GM12878 (cell line): ENCODE measurements around the gene NLRC3. TPM values are rescaled to one million over a fixed set of nuclear protein-coding genes. Genes with fewer than 3 reads are reported as not detected.

Experiments used
- ATAC-seq: fragments of 200-7000 bp; cut with Tn5 transposase; 3 replicates; pipeline ENCODE4 v1.9.1; 2020; ENCODE audit warnings: mild to moderate bottlenecking, moderate library complexity
- BruUV-seq: library from RNA; stranded (reverse); fragments of 400-500 nt; replicated peaks from 2 replicates; lab custom pipeline; 2021; lab: Mats Ljungman, UMichigan
- CTCF ChIA-PET: fragments of 300-600 bp; sonication (Branson Sonifier 250); formaldehyde crosslinking; extraction: SDS; loops from one replicate; lab custom pipeline; 2021; ENCODE audit warnings: inconsistent platforms; lab: Yijun Ruan, JAX
- POLR2A ChIA-PET: fragments of 350-600 bp; formaldehyde crosslinking; extraction: SDS; loops from one replicate; lab custom pipeline; 2021; ENCODE audit warnings: inconsistent platforms; lab: Charles Lee
- RAD21 ChIA-PET: fragments of 300-600 bp; sonication (Branson Sonifier 250); formaldehyde crosslinking; loops from one replicate; lab custom pipeline; 2023; ENCODE audit warnings: antibody characterized with exemption; ENCODE audit not compliant: unreplicated experiment; lab: Charles Lee
- SMC1A ChIA-PET: fragments of 300-600 bp; sonication (Branson Sonifier 250); formaldehyde crosslinking; loops from one replicate; lab custom pipeline; 2023; ENCODE audit not compliant: unreplicated experiment, uncharacterized antibody; lab: Charles Lee
- DNase-seq: peaks from one replicate; pipeline ENCODE4 v3.0.0-alpha.2; 2011; ENCODE audit warnings: low read depth, low spot score
- FAIRE-seq: peaks from 3 replicates; lab custom pipeline; 2011; peaks lifted over from hg19 to GRCh38; lab: Jason Lieb, UNC
- H2AFZ ChIP-seq: 2 replicates; pipeline ENCODE4 v1.6.0; 2011; ENCODE audit warnings: low read depth, low read length, control low read depth; ENCODE audit not compliant: control insufficient read depth
- H3K27ac ChIP-seq: 2 replicates; pipeline ENCODE4 v1.5.1; 2011; ENCODE audit warnings: control low read depth; ENCODE audit not compliant: control insufficient read depth, insufficient read depth
- H3K27me3 ChIP-seq, 2 experiments: replicated peaks in 1 of 2; 2 replicates each; pipeline versions ENCODE4 v1.6.0 to v1.6.1; 2011; ENCODE audit warnings: low read length in 1 of 2; ENCODE audit not compliant: control insufficient read depth in 2 of 2, insufficient read depth in 2 of 2
- H3K36me3 ChIP-seq, 2 experiments: 2 replicates each; pipeline ENCODE4 v1.5.1; 2011; ENCODE audit warnings: low read length in 1 of 2; ENCODE audit not compliant: control insufficient read depth in 2 of 2, insufficient read depth in 2 of 2
- H3K4me1 ChIP-seq: 2 replicates; pipeline ENCODE4 v1.6.1; 2011; ENCODE audit warnings: mild to moderate bottlenecking, low read length, moderate library complexity, mixed read lengths; ENCODE audit not compliant: control insufficient read depth, insufficient read depth
- H3K4me2 ChIP-seq: 2 replicates; pipeline ENCODE4 v1.6.0; 2011; ENCODE audit warnings: control low read depth; ENCODE audit not compliant: control insufficient read depth, insufficient read depth
- H3K4me3 ChIP-seq: fragments of 200-600 bp; sonication (generic); 2 replicates; pipeline ENCODE4 v1.5.1; 2016
- H3K79me2 ChIP-seq: 2 replicates; pipeline ENCODE4 v1.6.0; 2011; ENCODE audit warnings: low read length; ENCODE audit not compliant: control insufficient read depth, insufficient read depth
- H3K9ac ChIP-seq: 2 replicates; pipeline ENCODE4 v1.8.0; 2011; ENCODE audit warnings: low read length, control low read depth, mixed read lengths; ENCODE audit not compliant: control insufficient read depth, insufficient read depth
- H3K9me3 ChIP-seq: replicated peaks from 3 replicates; pipeline ENCODE4 v1.5.1; 2011; ENCODE audit warnings: mild to moderate bottlenecking, low read length; ENCODE audit not compliant: control insufficient read depth, insufficient read depth
- H4K20me1 ChIP-seq: 2 replicates; pipeline ENCODE4 v1.6.0; 2011; ENCODE audit not compliant: control insufficient read depth, insufficient read depth
- FOS ChIP-seq: IDR thresholded peaks from 3 replicates; pipeline ENCODE4 v1.6.1; 2011; ENCODE audit warnings: borderline replicate concordance; ENCODE audit not compliant: insufficient read length; ENCODE audit errors: extremely low read depth
- MEF2B ChIP-seq: fragments of 450-650 bp; IDR thresholded peaks from 2 replicates; pipeline ENCODE4 v1.6.1; 2018; ENCODE audit warnings: mild to moderate bottlenecking, moderate library complexity; ENCODE audit not compliant: partially characterized antibody, poor library complexity, severe bottlenecking
- MTA3 ChIP-seq: IDR thresholded peaks from 2 replicates; pipeline ENCODE4 v1.6.1; 2012; ENCODE audit warnings: low read length, inconsistent platforms, borderline replicate concordance
- MYB ChIP-seq: fragments of 150-350 bp; IDR thresholded peaks from 2 replicates; pipeline ENCODE4 v1.6.1; 2014; ENCODE audit warnings: mild to moderate bottlenecking, low read depth, low read length, borderline replicate concordance
- PKNOX1 ChIP-seq: fragments of 450-650 bp; IDR thresholded peaks from 2 replicates; pipeline ENCODE4 v1.6.1; 2016; ENCODE audit warnings: mild to moderate bottlenecking
- WGBS: methylation state at CpG from one replicate; pipeline ENCODE4 v1.1.6; 2016; ENCODE audit warnings: low lambda C conversion rate; ENCODE audit not compliant: insufficient replicate concordance, insufficient coverage; ENCODE audit errors: missing lambda C conversion rate; 5-methylcytosine and 5-hydroxymethylcytosine counted together
- in situ Hi-C: fragments of 300-500 bp; cut with MboI; formaldehyde crosslinking; loops from 9 replicates; pipeline ENCODE4 v1.14.3; 2018; ENCODE audit warnings: mixed read lengths
- intact Hi-C: fragments of 100-400 bp; cut with micrococcal nuclease; formaldehyde crosslinking; loops from one replicate; pipeline ENCODE4 v1.14.2; 2022; ENCODE audit not compliant: unreplicated experiment
- polyA plus RNA-seq, 11 experiments: library from polyadenylated mRNA; depleted of rRNA in 4 of 11; unstranded in 6 of 11; stranded (reverse) in 5 of 11; fragments of >200 nt; fragmentation: Nextera tagmentation in 4 of 11; fragmentation: Illumina TruSeq in 1 of 11; extraction: Ambion mirVana in 4 of 11; extraction: Trizol in 1 of 11; gene quantifications; 1 replicate in 1 of 11; 2 replicates in 10 of 11; pipeline versions ENCODE4 v1.2.1 to v1.2.3, GENCODE V29; 2011 to 2016; ENCODE audit warnings: inconsistent platforms in 2 of 11, missing spikeins in 2 of 11, low read depth in 1 of 11
- total RNA-seq, 4 experiments: library from RNA; depleted of rRNA in 3 of 4; stranded (reverse); fragments of >200 nt in 3 of 4; fragmentation: Illumina TruSeq in 1 of 4; extraction: Trizol in 1 of 4; gene quantifications; 2 replicates each; pipeline versions ENCODE4 v1.2.1 to v1.2.3, GENCODE V29; 2013 to 2021
- TF ChIP-seq, protein P1 (sequence below): IDR thresholded peaks from 2 replicates; pipeline ENCODE4 v1.6.1; 2012; ENCODE audit warnings: low read length, inconsistent platforms

Gene NLRC3
- total and polyA plus RNA-seq, 10 of the 15 experiments (the other 5 are each of a cell fraction or from before 2014, with no cell fraction given) = 2.2 to 17.8 (median 7.6) TPM

GRCh38 chr16:3607634-3608033, 30.4 kb upstream of the NLRC3 start:
- RAD21 ChIA-PET = no interaction called here
- TF ChIP-seq FOS (no peak), MTA3 (no peak), MEF2B (peak; percentile 52), MYB (no peak), PKNOX1 (peak; percentile 31; the same call in 1 of the 2 replicates)
- TF ChIP-seq, protein P1, sequence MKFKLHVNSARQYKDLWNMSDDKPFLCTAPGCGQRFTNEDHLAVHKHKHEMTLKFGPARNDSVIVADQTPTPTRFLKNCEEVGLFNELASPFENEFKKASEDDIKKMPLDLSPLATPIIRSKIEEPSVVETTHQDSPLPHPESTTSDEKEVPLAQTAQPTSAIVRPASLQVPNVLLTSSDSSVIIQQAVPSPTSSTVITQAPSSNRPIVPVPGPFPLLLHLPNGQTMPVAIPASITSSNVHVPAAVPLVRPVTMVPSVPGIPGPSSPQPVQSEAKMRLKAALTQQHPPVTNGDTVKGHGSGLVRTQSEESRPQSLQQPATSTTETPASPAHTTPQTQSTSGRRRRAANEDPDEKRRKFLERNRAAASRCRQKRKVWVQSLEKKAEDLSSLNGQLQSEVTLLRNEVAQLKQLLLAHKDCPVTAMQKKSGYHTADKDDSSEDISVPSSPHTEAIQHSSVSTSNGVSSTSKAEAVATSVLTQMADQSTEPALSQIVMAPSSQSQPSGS = no peak
- TF ChIP-seq, all 136 proteins: peak for 2
- Histone ChIP-seq H3K4me3 (no peak overlapping the region), H2AFZ (peak overlapping the region; percentile 11; the same call in 1 of the 2 replicates), H3K27me3 (no peaks in the 10 kb centered on the region), H3K4me1 (peaks cover 25% of the 10 kb centered on the region), H3K79me2 (peaks cover 22% of the 10 kb centered on the region), H3K4me2 (peak overlapping the region; percentile 36), H3K27ac (peak overlapping the region; percentile 9), H3K9me3 (no peaks in the 10 kb centered on the region), H3K36me3 (peaks cover 0 to 6% of the 10 kb centered on the region in 2 experiments; a peak in 2 of 4 replicates), H4K20me1 (no peaks in the 10 kb centered on the region), H3K9ac (peak overlapping the region; percentile 15; the same call in 1 of the 2 replicates)
- 10% methylated on average over 2 of the region's 2 CpGs for WGBS
- ChIA-PET POLR2A (interaction anchor here (0.6 to 0.9 kb wide), 2 partner anchors 19 to 30 kb away, joined by 3 read pairs; no protein-coding TSS in a partner anchor), CTCF (interaction anchor here (0.7 to 0.9 kb wide), 2 partner anchors 19 to 21 kb away, joined by 3 read pairs; no protein-coding TSS in a partner anchor), SMC1A (interaction anchor here (1.1 to 1.5 kb wide), 3 partner anchors 18 to 30 kb away, joined by 3 to 5 read pairs (median 3); no protein-coding TSS in a partner anchor)
- ATAC-seq (no peak), DNase-seq (no peak), FAIRE-seq (no peak)
- no TSS peak for BruUV-seq
- in situ Hi-C loops (no loop called here), intact Hi-C loops (loop anchor here (2.0 kb wide), 1 partner anchor 29 kb away; no protein-coding TSS in a partner anchor)
